ENCODE measurements around the gene TLR8. TPM values are rescaled to one million over a fixed set of nuclear protein-coding genes. Genes with fewer than 3 reads are reported as not detected.

The TLR8 gene
- total and polyA plus RNA-seq, 10 of the 15 experiments (the other 5 are each of a cell fraction or from before 2014, with no cell fraction given) = 0.04 TPM; not detected in 9

- TF ChIP-seq ESRRA (IDR thresholded peaks at IDR 0.05; ENCODE audit: low read length) (no peak), BHLHE40 (IDR thresholded peaks at IDR 0.05; ENCODE audit: borderline replicate concordance in 1 of 2, low read depth in 2 of 2, low read length in 1 of 2) (peak in 1 of 2 experiments; percentile 37; a peak in 1 of 4 replicates), PAX5 (IDR thresholded peaks at IDR 0.05; ENCODE audit: borderline replicate concordance, low read depth, low read length) (no peak), KDM1A (IDR thresholded peaks at IDR 0.05; ENCODE audit: borderline replicate concordance) (no peak), SUPT20H (IDR thresholded peaks at IDR 0.05; ENCODE audit: borderline replicate concordance, control insufficient read depth, low read depth, low read length) (no peak), DPF2 (IDR thresholded peaks at IDR 0.05) (peak; percentile 42), RBBP5 (conservative IDR thresholded peaks at IDR 0.05) (no peak), BCL11A (IDR thresholded peaks at IDR 0.05; ENCODE audit: low read depth, low read length) (no peak), SIX5 (IDR thresholded peaks at IDR 0.05; ENCODE audit: low read depth, low read length, severe bottlenecking) (no peak), EED (IDR thresholded peaks at IDR 0.05; ENCODE audit: low read depth) (peak; percentile 76), CEBPB (IDR thresholded peaks at IDR 0.05; ENCODE audit: borderline replicate concordance in 1 of 2, low read depth in 2 of 2, low read length in 2 of 2) (no peak), ZZZ3 (IDR thresholded peaks at IDR 0.05; ENCODE audit: control insufficient read depth, insufficient read length, low read depth) (no peak), NFYA (IDR thresholded peaks at IDR 0.05; ENCODE audit: borderline replicate concordance, low read depth, low read length) (peak; percentile 17; the same call in 1 of the 2 replicates), ZNF24 (IDR thresholded peaks at IDR 0.05) (0 out of 2 replicates have a peak, but pooled peaks have one; percentile 19), CBFB (IDR thresholded peaks at IDR 0.05; ENCODE audit: low read depth) (peak; percentile 32; the same call in 1 of the 2 replicates), RAD21 (IDR thresholded peaks at IDR 0.05; ENCODE audit: insufficient read depth, low read depth, low read length) (peak; percentile 98), ZNF687 (IDR thresholded peaks at IDR 0.05) (peak; percentile 61; the same call in 1 of the 2 replicates), BRCA1 (IDR thresholded peaks at IDR 0.05; ENCODE audit: low read depth, low read length) (no peak), MAX (IDR thresholded peaks at IDR 0.05; ENCODE audit: low read depth, low read length) (no peak), IRF4 (IDR thresholded peaks at IDR 0.05; ENCODE audit: low read depth, low read length) (peak; percentile 54; the same call in 1 of the 2 replicates), POLR2A (IDR thresholded peaks at IDR 0.05; ENCODE audit: low read depth, low read length) (no peak), SP1 (IDR thresholded peaks at IDR 0.05; ENCODE audit: low read depth, low read length) (no peak), STAT1 (conservative IDR thresholded peaks at IDR 0.05) (no peak), FOXK2 (IDR thresholded peaks at IDR 0.05) (no peak), SMAD1 (IDR thresholded peaks at IDR 0.05; ENCODE audit: low read depth, partially characterized antibody) (no peak), CTCF (IDR thresholded peaks at IDR 0.05 in 2 of 3, conservative IDR thresholded peaks at IDR 0.05 in 1 of 3; ENCODE audit: control insufficient read depth in 2 of 3, extremely low read depth in 1 of 3, insufficient read depth in 1 of 3, low read depth in 3 of 3, low read length in 3 of 3) (peak; percentile 97 to 100 (median 99); a peak in 5 of 6 replicates), RB1 (IDR thresholded peaks at IDR 0.05; ENCODE audit: borderline replicate concordance) (no peak)
Observed at GRCh38 chrX:12946838-12947544, 40.6 kb downstream of the TLR8 start (continued).
